ENCODE results near the gene BLOC1S2.
A peak's percentile ranks its signal among the peaks of the same experiment; 100 is the strongest.

Gene BLOC1S2

GRCh38 chr10:100286051-100287033, at the start of gene BLOC1S2:
Gene BLOC1S2, minus strand, starts transcription at chr10:100286680. Its CDS starts 21 bp downstream, at chr10:100286659.
- TF ChIP-seq ZFX (IDR thresholded peaks at IDR 0.05; ENCODE audit: borderline replicate concordance) (no peak), CTCF (IDR thresholded peaks at IDR 0.05) (peak; percentile 7; the same call in 1 of the 2 replicates)
- peak within 1 kb of the TSS; percentile 84 for H3K27ac ChIP-seq

GRCh38 chr10:100334762-100335161, 48.3 kb upstream of the BLOC1S2 start:
- no peak overlapping the region for H3K27ac ChIP-seq
- TF ChIP-seq CTCF (IDR thresholded peaks at IDR 0.05) (no peak), ZFX (IDR thresholded peaks at IDR 0.05; ENCODE audit: borderline replicate concordance) (no peak)

GRCh38 chr10:100333661-100334440, 47.4 kb upstream of the BLOC1S2 start:
- no peak for TF ChIP-seq CTCF (IDR thresholded peaks at IDR 0.05)
- TF ChIP-seq ZFX (IDR thresholded peaks at IDR 0.05; ENCODE audit: borderline replicate concordance): no peak

GRCh38 chr10:100333106-100333505, 46.6 kb upstream of the BLOC1S2 start:
- TF ChIP-seq CTCF (IDR thresholded peaks at IDR 0.05): no peak
- no peak for TF ChIP-seq ZFX (IDR thresholded peaks at IDR 0.05; ENCODE audit: borderline replicate concordance)
- H3K27ac ChIP-seq: no peak overlapping the region

More at GRCh38 chr10:100333661-100334440, 47.4 kb upstream of the BLOC1S2 start:
- no peak overlapping the region for H3K27ac ChIP-seq

- TF ChIP-seq ZFX (IDR thresholded peaks at IDR 0.05; ENCODE audit: borderline replicate concordance) (no peak), CTCF (IDR thresholded peaks at IDR 0.05) (no peak)
- no peak within 1 kb of the TSS for H3K27ac ChIP-seq
These were observed 43.6 kb upstream of the BLOC1S2 start, which contains the start of gene PKD2L1 for GRCh38 chr10:100330079-100330478. Gene PKD2L1, minus strand, starts transcription at chr10:100330228. Its CDS starts 125 bp downstream, at chr10:100330103.

GRCh38 chr10:100328198-100328597, 41.7 kb upstream of the BLOC1S2 start:
- TF ChIP-seq ZFX (IDR thresholded peaks at IDR 0.05; ENCODE audit: borderline replicate concordance) (no peak), CTCF (IDR thresholded peaks at IDR 0.05) (no peak)
- H3K27ac ChIP-seq: no peak overlapping the region

All from 22Rv1 (cell line).